ENCODE data around the gene DYRK3.

DYRK3 gene

DNA sequence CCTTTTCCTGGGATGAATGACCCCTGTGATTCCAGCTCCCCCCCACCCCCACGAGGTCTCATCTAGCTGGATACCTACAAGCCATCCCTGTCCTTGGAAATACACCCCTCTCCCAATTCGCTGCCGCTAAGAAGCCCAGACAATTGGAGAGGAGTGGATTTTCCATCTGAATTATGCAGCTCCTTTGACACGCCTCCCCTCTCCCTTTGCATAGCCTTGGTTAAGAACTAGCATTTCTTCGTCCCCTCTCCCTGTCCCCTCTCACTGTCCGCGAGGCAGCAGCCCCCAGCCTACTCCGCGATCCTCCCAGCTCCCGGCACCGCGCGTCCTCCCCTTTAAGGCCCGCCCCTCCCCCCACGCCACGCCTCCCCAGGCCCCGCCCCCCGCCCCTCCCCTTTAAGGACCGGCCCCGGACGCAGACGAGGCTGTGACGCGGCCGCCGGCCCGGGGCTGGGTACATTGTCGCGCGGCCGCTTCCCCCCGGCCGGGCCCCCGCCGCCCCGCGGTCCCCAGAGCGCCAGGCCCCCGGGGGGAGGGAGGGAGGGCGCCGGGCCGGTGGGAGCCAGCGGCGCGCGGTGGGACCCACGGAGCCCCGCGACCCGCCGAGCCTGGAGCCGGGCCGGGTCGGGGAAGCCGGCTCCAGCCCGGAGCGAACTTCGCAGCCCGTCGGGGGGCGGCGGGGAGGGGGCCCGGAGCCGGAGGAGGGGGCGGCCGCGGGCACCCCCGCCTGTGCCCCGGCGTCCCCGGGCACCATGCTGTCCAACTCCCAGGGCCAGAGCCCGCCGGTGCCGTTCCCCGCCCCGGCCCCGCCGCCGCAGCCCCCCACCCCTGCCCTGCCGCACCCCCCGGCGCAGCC is 49.4 kb downstream of the DYRK3 start, which contains the start of gene MAPKAPK2:
Gene MAPKAPK2, plus strand, starts transcription at position 428 of the 856 bp plus-strand sequence. Its CDS starts 325 bp downstream, at position 753.
- no peak for DNase-seq

DNA sequence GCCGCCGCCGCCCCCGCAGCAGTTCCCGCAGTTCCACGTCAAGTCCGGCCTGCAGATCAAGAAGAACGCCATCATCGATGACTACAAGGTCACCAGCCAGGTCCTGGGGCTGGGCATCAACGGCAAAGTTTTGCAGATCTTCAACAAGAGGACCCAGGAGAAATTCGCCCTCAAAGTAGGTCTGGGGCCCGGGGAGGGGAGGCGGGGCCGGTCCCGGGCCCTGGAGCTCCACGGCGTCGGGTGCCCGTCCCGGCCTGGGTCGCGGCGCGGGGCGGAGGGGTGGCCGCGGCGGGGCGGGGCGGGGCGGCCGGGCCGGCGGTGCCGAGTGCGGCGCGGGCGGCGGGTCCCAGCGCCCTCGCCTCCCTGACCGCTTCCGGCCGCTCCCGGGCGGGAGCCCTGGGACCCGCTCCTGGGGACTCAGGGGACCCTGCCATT is 50.0 kb downstream of the DYRK3 start:
- DNase-seq = no peak

DNA sequence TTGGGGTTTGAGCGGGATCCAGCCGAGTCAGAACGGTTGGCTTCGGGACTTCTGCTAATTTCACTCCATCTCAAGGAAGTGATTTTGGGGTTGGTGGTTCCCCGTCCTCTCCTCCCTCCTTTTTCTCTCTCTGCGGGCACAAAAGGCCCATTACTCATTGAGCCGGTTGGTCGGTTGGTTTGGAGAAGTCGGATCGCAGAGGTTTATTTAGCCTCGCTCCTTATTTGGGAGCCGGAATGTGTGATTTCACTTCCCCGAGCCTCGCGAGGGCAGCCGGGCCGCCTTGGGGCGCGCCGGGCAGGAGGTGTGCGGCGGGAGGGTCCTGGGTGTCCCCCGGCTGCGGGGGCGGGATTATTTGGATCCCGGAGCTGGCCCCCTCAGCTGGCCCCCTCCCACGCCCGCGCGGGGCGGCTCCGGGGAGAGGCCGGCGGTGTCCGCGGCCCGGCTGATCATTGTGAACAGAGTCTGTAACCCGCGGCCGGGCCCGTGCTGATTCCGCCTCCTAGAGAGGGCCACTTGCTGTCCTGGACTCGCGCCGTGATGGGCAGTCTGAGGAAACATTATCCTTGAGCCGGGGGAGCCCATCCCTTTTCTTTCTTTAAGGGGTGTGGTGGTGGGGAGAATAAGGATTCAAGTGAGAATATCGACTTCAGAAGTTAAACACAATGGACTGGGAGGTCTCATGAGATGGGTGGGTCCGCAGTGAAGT is 50.6 kb downstream of the DYRK3 start:
- DNase-seq = peak; percentile 87

DNA sequence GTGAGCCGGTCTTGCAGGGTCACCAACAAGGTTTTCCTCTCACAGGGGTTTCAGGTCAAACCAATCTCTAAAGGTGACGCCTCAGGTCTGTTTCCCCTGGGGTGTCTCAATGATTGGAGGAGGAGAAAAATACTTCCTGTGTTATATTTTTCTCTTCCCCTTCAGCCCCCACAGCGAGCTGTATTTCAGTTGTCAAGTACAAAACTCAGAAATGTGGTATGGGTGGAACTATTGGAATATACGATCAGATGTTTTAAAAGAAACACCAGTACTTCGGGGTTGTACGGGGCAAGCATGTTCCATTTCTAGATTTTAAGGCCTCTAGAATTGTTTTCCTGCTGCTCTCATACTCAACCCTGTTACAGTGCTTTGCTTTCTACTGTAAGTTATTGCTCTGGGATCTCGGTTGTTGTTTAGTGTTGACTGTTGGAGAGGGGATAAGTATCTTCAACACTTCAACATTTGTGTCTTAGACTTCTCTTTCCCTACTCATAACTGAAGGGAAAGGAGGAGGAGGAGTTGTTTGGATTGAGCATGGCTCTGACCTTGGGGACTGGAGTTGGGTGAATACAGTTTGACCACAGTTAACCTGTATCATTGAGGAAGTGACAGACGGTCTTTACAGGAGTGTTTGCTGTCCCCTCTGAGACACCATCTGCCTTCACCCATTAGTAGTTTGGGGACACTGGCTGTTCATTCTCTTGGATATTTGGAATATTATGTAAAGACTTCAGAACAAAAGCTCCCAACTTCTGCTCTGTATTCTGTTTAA is 51.3 kb downstream of the DYRK3 start:
- DNase-seq = no peak

DNA sequence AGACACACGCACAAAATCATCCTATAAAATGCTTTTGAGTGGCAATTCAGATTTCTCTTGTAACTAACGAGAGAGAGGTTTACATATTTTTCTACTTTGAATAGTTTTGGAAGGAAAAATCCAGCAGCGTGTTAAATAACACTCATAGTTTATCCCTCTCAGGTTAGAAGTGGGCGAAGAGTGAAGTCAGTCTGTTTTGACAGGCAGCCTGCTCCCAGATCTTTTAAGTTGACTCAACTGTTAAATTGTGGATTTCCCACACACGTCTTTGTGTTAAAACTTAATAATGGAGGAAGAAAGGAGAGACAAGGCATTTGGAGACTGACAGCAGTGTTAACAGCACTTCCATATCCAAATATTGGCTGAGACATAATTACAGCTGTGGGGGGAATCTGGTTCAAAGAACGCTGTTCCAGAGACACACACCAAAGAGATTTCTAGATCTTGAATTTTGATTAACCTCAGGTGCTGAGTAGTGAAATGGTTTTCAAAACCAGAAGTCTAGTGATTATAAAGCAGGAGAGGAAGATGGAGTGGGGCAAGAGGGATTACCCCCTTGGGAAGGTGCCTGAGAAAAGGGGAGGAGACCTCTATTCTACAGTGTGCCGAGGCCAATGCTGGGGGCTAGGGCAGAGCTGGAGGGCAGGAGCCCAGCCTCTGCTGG is 52.0 kb downstream of the DYRK3 start:
- no peak for DNase-seq

DNA sequence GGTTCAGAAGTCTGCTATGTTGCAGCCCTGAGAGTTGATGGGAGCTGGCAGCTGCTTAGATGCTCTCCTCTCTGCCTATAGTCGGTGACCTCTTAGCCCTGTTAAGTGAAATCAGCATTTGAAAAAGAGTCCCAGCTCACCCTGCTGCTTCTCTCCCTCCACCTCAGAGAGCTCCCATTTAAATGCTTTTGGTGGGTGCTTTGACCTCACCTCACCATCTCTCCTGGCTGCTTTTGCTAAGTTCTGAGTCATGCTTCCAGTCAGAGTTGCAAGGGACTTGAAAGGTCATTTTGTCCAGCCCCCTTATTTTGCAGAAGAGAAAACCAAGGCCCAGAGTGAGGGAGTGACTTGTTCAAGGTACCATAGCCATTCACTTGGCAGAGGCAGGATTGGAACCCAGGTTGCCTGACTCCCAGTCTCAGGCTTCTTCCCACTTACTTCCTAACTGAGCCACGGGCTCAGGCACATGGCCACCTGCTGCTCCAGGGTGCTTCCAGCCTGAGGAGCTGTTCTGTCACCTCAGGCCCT is 52.6 kb downstream of the DYRK3 start:
- no peak for DNase-seq

DNA sequence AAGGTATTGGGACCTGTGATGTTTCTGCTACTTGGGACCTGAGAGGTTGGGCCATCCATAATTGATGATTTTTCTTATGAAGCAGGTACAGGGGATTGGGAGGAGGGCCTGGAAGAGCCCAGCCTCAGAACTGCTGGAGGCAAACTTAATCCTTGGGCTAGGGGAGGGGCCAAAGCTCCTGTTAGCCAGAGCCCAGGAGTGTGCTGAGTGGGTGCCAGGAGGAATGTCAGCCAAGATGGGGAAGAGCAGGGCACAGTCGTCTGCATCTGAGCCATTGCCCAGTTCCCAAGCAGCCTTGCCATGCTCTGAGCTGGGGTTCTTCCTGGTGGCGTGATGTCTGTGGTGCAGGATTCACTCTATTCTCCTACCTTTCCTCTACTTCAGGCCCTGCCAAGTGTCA is 55.2 kb downstream of the DYRK3 start:
- DNase-seq = no peak

DNA sequence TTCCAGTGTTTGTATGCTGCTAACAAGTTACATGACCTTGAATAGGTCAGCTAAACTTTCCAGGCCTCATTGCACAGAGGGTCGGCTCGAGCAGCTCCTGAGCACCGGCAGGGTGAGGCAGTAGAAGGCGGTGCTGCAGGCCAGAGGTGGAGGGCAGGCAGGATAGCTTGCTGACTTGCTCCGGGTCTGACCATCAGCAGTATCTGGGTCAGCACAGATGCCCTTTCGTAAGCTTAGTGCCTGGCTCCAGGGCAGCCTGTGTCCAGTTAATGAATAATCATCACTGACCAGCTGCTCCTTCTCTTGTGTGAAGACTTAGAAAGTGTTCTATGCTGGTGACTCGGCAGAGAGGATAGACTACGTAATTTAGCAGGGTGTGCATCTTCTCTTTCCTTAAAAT is 56.3 kb downstream of the DYRK3 start:
- DNase-seq = no peak

DNA sequence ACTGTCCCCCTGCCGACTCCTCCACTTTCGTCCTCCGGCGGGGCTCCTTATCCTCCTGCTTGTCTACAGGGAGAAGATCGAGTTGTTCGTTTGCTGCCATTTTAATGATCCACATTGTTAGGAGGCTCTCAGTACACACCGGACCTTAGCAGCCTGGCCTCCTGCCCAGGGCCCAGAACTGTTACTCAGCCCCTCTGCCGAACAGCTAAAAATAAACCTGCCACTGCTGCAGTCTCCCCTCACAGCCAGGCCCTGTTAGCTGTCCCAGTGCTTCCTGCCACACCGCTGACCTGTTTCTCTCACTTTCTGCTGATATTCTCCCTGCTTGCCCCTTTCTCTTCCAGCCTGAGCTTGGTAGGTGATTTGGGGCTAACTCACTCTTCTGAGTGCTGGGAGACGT is 57.7 kb downstream of the DYRK3 start:
- DNase-seq = no peak

DNA sequence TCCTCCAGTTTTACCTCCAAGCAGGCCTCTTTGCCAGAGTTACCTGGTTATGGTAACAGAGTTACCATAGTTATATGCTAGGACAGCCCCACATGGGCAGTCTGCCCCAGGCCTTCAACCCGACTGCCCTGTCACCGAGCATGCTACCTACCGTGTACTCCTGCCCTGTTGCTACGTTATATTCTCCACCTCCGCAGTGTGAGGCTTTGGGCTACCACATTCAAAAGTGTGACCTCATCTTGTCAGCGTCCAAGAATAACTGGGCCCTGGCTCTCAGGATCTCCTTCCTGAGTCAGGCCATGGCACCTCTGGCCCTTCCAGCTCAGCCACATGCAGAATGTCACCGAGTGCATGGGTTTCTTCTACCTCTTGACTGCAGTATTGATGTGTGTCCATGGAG is 58.3 kb downstream of the DYRK3 start:
- no peak for DNase-seq

DNA sequence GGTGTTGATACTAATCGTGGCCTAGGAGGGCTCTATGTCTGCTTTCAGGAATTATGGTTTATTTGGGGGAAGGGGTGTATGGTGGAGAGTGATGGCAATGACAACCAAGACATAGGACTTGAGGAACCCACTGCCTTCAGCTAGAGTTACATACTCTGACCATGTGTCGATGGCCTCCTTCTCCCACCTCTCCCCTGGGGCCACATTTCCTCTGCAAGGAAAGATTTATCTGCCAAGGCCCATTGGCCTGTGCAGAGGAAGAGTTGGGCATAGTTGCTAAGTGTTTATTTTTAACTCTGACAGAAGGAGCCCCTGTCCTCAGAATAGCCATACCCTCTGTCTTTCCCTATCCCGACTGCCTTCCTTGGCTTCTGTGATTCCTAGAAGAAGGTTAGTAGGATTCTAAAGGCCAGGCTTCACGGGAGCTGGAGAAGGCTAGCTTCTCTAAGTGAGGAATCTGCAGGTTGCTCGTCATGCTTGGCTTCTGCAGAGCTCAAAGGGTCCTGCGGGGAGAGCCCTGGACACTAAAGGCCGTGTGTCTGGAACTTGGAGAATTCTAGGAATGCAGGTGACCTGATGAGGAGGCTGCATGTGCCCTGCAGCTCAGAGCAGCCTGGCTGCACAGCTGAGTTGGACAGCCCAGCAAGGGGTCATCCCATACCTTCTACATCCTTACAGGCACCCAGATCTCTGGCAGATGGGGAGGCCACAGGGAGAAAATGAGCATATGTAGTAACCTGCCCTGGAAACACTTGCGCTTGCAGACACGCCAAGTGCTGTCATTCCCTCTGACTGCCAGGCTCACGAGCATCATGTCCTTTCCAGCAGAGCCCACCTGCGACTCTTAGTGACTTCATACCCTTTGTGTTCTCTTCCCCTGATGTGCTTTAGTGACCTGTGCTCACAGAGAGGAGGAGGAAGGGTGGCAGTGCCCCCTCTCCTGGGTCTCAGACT is 59.1 kb downstream of the DYRK3 start:
- DNase-seq = no peak

DNA sequence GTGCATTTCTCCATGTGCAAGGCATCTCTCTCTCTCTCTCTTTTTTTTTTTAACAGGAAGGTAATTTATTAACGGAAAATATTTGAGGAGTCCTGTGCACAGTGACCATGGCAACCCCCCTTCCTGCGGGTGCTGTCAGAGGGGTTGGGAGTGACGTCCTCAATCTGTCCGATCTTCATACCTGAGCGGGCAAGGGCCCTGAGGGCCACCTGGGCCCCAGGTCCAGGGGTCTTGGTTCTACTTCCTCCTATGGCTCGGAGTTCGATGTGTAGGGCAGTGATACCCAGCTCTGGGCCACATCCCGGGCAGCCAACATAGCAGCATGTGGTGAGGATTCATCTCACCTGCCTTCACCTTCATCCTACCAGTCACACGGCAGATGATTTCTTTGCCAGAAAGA is 60.4 kb downstream of the DYRK3 start:
- no peak for DNase-seq

DNA sequence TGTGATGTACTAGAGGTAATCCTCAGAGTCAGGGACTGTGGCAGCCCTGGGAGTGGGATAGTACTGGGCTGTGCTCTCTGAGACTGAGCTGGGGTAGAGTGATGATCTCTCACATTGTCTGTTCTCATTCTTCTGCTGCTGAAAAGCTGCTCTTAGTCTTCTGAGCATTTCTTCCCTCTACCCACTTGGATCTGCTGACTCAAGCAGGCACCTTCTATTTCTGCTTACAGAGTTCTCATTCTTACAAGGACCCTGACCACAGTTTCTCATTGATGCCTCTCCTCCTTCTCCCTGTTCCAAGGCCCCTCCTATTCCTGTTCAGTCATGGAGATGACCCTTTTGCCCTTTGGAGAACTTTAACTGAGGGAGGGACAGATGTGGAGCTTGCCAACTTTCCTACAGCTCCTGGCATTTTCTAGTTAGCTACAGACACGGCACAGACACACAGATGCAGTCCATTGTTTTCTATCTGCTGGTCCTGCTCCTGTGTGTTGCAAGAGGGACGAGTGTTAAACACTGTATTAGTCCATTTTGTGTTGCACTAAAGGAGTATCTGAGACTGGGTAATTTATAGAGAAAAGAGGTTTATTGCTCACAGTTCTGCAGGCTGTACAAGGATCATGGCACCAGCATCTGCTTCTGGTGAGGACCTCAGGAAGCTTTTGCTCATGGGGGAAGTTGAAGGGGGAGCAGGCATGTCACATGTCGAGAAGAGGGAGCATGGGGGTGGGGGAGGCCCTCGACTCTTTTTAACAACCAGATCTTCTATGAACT is 61.7 kb downstream of the DYRK3 start:
- DNase-seq = no peak

DNA sequence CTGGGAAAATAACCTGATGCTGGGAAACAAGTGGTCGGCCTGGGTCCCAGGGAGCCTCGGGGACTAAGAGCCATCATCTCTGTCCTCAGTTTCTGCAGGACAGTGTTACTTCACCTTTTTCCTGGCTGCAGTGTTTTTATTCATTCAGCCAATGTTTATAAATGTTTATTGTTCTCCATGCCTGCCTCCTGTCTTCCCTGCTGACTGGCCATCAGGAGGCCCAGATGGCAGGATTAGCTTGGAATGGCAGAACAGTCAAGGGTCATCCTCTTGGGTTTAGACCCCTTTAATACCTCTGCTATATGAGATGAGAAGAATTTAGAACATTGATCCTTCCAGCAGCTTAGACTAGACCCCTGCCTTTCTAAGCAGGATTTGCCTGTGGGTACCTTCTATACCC is 62.7 kb downstream of the DYRK3 start:
- no peak for DNase-seq

All from SIG-M5 (cell line).